ENCODE results near the gene CLDN5. TPM values are rescaled to one million over a fixed set of nuclear protein-coding genes. Genes with fewer than 3 reads are reported as not detected.

The CLDN5 gene
- total and polyA plus RNA-seq, 2 of the 8 experiments (the other 6 are each of a cell fraction or from before 2014, with no cell fraction given): 1.2 to 1.6 TPM

GRCh38 chr22:19494676-19495173, 29.5 kb downstream of the CLDN5 start (continued):
- TF ChIP-seq ZNF274 (IDR thresholded peaks at IDR 0.05; ENCODE audit: borderline replicate concordance, extremely low read depth, low read length): no peak
- TF ChIP-seq CBX5 (IDR thresholded peaks at IDR 0.05; ENCODE audit: low read depth, low read length): no peak
- no peak for TF ChIP-seq ASH2L (IDR thresholded peaks at IDR 0.05; ENCODE audit: low read length)
- TF ChIP-seq EGR1 (IDR thresholded peaks at IDR 0.05; ENCODE audit: borderline replicate concordance, low read depth, low read length): no peak

Data from H1 (cell line).